ENCODE results near the gene CNTD1.

- TF ChIP-seq POLR2A (IDR thresholded peaks at IDR 0.05) = no peak
- TF ChIP-seq CTCF (IDR thresholded peaks at IDR 0.05) = no peak
These were observed 1.3 kb upstream of the CNTD1 start for GRCh38 chr17:42797067-42798007.

Measured in lower leg skin (tissue), 3 donors.